ENCODE results near the gene RAP1GDS1.
A peak's percentile ranks its signal among the peaks of the same experiment; 100 is the strongest.
"Not testable (repeated sequence)": the region's sequence is repeated elsewhere in the genome, so short reads cannot be mapped to it uniquely, and the experiment has no call there.

Gene RAP1GDS1

DNA sequence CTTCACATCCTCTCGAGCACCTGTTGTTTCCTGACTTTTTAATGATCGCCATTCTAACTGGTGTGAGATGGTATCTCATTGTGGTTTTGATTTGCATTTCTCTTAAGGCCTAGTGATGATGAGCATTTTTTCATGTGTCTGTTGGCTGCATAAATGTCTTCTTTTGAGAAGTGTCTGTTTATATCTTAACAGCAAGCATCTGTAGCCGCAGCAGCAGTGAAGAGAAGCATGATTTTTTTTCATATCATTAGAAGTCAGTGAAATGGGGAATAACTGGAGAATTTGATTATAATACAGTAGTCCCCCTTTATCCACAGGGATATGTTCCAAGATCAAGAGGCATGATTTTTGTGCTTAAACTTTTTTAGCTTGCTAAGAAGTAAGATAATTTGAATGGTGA is 27.5 kb downstream of the RAP1GDS1 start:
- DNase-seq, result not testable (repeated sequence)

DNA sequence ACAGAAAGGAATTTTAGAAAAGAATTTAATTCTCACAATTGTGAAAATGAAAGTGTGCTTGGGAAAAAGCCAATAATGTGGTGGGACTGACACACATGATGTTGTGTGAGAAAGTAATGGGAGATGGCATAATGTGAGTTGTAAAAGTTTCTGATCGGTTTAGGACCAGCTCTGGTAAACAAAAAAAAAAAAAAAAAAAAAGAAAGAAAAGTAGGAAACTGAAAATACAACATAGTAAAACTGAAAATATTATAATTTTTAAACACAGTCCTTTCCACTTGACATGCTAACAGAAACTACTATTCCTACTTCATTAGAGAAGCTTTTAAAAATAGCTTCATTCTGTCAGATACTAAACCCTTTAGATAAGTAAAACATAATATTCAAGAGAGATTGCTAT is 28.2 kb downstream of the RAP1GDS1 start:
- no peak for DNase-seq

DNA sequence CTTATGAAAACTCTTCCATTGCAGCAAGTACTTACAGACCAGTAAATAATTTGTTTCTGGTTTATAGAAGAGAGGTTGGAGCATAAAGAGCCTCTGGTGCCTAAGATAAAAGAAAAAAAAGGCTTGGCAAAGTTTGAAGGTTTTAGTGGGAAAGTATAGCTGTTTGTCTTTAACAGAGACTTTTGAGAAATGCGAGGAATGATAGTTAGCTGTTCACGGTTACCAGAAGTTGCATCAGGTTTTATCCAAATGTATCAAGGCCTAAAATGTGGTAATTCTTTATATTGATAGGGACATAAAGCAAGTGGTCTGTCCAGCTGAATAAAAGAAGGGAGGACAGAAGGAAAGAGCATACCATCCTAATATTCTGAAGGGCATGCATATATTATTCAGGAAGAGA is 29.3 kb downstream of the RAP1GDS1 start:
- no peak for DNase-seq

DNA sequence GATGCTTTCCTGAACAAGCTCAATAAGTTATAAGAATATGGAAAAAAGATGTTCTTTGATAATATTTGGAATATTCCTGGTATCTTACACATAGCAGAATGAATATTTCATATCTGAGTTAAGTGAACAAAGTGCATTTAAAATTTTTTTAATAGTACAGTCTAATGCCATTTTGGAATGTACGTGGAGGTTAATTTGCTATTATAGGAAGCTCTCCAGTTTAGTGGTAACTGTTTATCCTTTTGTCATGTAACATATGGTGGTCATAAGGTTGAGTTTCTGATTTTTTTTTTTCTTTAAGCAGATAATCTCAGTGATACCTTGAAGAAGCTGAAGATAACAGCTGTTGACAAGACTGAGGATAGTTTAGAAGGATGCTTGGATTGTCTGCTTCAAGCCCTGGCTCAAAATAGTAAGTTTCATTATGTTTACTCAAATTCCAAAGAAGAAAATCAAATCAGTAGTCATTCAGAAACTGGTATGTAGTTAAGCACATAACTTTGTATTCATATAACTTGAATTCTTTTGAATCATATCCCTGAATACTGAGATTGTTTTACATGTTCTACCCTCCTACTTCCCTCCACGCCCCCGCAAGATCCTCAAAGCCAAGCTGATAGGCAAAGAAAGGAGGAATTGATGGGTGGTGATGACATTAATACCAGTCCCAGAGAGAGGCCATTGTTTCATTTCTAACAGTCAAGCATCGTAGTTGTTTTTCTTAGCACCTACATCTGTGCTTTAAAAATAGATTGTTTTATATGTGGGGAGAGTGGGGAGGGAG is 32.1 kb downstream of the RAP1GDS1 start:
- peak; percentile 49 for DNase-seq

DNA sequence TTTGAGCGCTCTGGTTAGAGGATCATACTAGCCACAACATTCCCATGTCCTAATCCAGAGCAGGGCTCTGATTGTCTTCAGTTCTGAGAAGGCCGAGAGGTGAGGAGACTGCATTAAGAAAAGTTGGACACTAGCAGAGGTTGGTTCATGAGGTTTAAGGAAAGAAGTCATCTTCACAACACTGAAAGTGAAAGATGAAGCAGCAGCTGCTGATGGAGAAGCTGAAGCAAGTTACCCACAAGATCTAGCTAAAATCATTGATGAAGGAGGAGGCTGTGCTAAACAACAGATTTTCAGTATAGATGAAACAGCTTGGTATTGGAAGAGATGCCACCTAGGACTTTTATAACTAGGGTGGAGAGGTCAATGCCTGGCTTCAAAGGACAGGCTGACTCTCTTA is 36.8 kb downstream of the RAP1GDS1 start:
- no peak for DNase-seq

DNA sequence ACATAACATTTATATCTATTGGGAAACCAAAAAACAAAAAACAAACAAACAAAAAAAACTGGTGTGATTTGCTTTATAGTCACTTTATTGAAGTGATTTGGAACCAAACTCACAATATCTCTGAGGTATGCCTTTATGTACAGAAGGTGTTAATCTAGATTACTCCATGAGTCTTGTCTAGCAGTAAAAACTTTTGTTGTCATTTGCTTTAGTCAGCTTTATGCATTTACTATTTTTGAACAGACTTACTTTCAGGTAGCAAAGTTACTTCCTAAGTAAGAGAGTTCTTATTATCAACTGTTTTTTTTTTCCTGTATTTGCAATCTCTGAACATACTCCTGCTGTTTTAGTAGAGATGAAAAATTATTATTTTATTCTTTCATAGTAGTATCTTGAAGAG is 39.5 kb downstream of the RAP1GDS1 start:
- DNase-seq, result no peak

DNA sequence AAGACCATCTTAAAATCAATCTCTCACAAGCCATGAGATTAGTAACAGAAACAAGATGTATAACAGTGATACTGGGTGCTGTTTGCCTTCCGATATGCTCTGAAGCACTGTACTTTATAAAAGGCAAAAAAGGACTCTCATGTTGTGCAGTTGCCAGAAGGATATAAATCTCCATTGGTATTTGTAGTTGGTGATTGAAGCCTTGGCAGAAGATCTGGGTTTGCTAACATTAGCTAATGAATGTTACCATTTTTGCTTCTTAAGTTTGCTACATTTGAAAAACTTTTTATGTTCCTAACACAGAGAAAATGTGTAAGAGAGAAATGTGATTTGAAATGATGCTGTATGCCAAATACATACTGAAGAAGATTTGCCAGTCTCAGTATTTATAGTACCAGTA is 44.4 kb downstream of the RAP1GDS1 start:
- no peak for DNase-seq

DNA sequence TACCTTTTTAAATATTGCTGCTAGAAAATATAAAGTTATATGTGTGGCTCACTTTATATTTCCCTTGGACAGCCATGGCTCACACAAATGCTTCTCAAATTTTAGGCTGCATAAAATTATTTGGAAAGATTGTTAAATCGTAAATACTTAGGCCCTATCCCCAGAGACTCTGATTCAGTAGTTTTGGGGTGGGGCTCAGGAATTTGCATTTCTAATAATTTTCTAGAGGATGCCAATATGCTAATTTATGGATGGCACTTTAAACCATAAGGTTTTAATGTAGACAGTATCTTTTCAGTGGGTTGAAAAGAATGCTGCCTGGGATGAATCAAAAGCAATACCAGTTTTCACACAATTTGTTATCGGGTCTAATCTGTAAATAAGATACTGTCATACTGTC is 49.7 kb downstream of the RAP1GDS1 start:
- no peak for DNase-seq

DNA sequence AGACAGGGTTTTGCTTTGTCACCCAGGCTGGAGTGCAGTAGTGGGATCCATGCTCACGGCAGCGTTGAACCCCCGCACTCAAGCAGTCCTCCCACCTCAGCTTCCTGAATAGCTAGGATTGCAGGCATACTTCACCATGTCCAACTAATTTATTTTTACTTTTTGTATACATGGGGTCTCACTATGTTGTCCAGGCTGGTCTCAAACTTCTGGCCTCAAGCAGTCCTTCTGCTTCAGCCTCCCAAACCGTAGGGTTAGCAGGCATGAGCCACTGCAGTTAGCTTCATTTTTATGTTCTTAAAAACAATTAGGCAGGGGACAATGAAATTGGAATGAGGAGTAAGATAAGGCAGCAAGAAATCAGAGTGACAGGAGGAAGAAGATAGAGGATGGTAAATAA is 50.5 kb downstream of the RAP1GDS1 start:
- DNase-seq, result no peak

DNA sequence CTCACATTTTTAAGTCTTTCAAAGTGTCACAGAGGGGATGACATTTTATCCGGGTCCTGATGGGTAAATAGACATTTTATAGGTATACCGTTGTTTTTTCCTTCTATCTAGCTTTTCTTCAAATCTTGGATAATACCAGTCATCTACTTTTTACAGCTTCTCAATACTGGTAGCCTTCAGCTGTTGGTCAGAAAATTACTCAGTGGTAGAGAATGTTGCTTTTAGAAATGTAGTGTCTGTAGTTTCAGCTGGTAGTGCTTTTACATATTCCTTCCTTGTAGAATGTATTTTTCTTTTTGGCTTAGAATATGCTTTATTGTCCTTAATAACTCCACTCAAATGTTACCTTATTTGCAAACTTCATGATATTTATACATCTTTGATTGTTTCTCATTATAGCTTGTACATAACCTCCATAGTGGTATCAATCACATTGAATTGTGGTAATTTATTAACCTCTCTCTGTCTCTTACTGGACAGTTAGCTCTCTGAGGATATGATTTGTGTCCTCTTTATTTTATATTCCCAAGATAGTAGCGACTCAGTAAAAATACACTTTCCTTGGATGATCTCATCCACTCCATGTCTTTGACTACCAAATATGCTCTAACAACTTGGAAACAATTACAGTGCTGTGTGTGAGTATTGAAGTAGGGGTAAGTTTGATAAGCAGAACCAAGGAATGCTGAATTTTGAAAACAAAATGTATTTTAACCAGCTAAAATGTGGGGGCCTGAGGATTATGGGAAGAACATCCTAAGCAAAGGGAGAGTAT is 53.8 kb downstream of the RAP1GDS1 start:
- DNase-seq, result no peak

DNA sequence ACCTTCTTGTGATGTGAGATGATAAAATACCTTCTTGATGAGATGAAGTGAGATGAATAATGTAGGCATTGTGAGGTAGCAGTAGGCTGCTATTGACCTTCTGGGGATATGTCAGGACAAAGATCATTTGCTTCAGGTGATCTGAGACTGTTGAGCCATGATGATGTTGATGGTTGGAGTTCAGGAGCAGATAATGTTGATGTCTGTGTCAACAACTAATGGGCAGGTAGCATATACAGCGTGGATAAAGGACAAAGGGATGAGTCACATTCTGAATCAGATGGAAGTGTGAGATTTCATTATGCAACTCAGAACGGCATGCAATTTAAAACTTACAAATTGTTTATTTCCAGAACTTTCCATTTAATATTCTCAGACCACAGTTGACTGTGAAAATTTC is 57.3 kb downstream of the RAP1GDS1 start:
- DNase-seq, result no peak

DNA sequence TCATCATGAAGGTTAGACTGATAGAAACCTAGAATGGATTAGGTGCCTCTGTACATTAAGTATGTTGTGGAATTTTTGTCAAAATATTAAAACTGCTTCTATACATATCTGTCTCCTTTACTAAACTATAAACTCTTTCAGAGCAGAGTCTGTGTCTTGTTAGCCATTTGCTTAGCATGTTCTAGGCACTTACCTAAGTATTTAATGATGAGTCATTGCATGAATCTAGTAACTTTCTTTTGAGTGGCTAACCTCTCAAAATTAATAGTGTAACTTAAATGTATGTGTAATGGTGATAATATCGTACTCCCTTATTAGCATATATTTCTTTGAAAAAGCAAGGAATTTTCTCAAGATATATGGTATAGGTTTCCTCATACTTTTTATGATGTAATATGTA is 57.8 kb downstream of the RAP1GDS1 start:
- DNase-seq, result no peak

DNA sequence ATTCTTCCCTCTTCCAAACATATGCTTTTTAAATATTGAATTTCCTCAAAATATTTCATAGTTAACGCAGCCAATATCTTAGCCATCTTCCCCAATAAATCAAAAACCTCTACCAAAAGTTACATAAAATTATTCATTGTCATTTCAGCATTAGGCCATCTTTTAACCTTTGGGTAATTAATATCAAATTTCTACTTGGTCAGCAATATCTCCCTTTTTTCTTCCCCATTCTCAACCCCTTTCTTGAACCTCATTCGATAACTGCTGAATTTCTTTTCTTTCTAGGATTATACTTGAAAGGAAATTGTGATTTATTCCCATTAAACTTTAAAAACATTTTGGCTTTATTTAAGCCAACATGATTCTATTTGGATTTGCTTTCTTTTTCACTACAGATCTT is 65.0 kb downstream of the RAP1GDS1 start:
- DNase-seq, result no peak

DNA sequence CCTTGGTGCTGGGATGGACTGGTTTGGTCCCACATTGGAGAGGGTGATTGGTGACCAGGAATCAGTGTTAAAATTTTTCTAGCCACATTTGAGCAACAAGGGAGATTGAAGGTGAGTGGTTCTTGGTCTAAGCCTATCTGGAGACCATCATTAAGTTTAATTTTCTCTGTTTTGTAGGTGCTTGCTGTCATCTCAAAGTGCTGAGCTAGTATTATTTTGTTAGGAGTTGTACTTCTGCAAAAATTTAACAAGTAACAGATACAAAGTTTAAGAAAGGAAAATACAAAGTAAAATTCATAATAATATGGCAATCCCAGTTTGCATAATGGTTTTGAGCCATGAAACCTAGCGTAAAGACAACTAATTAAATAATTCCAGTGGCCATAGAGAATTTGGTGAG is 66.5 kb downstream of the RAP1GDS1 start:
- DNase-seq, result no peak

DNA sequence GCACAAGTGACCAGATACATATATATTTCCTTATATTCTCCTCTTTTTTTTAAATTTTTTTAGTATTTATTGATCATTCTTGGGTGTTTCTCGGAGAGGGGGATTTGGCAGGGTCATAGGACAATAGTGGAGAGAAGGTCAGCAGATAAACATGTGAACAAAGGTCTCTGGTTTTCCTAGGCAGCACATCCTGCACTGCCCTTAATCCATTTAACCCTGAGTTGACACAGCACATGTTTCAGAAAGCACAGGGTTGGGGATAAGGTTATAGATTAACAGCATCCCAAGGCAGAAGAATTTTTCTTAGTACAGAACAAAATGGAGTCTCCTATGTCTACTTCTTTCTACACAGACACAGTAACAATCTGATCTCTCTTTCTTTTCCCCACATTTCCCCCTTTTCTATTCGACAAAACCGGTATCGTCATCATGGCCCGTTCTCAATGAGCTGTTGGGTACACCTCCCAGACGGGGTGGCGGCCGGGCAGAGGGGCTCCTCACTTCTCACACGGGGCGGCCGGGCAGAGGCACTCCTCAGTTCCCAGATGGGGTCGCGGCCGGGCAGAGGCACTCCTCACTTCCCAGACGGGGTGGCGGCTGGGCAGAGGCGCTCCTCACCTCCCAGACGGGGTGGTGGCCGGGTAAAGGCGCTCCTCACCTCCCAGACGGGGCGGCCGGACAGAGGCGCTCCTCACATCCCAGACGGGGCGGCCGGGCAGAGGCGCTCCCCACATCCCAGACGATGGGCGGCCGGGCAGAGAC is 68.9 kb downstream of the RAP1GDS1 start:
- not testable (repeated sequence) for DNase-seq

DNA sequence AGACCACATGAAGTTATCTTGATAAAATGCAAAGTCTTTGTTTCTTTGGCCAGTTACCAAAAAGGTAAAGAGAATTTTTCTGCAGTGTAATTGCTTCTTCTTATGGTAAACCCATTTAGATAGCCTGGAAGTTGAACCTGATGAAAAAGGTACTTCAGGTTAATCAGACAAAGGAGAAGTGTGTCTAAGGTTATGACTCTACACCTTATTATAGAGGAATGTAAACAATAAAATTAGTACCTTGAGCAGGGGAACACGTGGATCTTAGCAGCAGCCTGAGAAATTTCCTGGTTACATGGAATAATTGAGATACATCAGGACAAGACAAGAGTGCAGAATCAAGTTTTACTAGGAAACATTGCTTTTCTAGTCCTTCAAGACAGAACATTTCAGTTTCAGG is 70.8 kb downstream of the RAP1GDS1 start:
- DNase-seq, result no peak

DNA sequence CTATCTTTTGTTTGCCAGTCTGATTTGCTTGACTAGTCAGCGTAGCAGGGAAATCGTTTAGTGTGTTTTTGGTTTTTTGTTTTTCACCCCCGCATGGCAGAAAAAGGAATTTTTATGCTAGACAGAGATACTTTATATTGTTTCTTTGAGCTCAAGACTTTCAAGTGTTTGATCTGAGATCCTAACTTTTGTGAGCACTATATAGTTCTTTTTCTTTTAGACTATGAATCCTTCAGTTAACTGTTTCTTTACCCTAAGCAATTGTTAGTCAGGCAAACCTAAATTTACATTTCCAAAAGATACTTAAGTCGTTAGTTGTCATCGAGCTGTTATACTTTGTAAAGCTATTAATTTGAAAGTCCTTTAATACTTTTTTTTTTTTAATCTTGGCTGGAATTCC is 73.3 kb downstream of the RAP1GDS1 start:
- DNase-seq, result no peak

DNA sequence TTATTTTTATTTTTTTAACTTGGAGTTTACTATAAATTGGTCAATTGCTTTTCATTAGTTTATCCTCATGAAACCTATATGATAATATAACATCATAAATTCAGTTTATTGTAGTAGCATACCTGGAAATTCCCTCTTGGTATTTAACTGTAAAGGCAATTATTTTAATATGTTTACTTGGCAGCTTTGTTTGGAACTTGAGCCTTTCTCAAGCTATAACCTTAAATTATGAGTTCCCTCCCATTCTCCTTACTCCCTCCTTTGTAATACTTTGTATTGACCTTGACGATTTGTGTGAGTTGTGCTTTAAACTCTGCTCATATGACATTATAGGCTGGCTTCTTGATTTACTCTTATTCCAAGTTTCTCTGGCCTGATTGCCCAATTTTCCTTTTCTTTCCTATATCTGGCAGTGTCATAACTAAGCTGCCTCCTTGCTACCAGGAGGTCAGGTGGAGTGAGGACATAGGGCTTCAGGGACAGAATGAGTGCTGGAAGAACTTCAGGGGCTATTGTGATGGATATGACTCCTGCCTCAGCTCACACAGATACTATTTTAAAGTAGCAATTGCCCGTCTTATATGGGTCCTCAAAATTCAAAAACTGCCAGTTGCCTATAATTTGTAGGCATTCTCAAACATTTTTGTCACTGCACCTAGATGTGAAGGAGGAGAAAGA is 77.7 kb downstream of the RAP1GDS1 start:
- no peak for DNase-seq

DNA sequence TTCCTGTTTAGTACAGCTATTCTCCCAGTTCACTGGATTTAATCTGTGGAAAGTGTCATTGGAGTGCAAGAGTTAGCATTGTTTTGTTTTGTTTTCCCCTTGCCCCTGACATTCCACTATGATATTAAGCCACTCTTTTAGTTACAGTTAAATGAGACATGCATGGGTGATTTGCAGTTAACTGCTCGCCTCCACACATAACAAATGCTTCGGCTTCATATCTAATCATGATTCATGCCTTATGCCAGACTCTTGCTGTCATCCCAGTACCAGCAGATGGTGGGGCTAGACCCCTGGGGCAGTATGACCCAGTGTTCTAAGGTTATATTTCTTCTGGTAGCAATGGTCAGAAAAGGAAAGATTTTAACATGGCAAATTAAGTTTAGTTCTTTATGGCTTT is 80.1 kb downstream of the RAP1GDS1 start:
- no peak for DNase-seq

DNA sequence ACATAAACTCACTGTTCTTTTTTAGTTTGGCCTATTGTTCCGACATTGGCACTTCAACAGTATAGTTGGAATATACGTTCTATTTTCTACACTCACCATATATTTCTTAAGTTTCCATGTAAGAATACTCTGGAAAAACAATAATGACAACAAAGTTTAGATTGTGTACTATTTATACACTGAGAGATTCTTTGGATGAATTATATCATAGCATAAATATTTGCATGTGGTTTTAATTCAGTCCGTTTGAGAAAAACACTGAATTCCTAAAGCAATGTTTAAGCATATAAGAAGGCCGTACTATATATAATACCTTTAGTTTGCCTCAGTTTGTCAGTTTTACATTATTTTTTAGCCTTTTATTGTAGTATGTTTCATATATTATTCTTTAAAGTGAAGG is 82.4 kb downstream of the RAP1GDS1 start:
- no peak for DNase-seq

DNA sequence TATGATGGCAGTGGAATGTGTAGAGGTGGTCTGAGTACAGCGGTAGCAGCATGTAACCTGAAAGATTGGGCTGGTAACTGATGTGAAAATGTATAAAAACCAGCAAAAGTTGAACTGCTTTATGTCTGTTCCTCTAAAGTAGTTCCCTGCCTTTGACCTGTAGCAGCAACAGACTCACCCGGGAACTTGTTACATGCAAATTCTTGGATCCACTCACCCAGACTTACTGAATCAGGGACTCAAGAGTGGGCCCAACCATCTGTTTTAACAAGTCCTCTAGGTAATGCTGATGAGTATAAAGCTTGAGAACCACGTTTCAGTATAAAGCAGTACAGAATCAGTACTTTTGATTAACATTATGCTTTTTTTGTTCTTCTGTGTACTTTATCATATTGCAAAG is 84.7 kb downstream of the RAP1GDS1 start:
- no peak for DNase-seq

DNA sequence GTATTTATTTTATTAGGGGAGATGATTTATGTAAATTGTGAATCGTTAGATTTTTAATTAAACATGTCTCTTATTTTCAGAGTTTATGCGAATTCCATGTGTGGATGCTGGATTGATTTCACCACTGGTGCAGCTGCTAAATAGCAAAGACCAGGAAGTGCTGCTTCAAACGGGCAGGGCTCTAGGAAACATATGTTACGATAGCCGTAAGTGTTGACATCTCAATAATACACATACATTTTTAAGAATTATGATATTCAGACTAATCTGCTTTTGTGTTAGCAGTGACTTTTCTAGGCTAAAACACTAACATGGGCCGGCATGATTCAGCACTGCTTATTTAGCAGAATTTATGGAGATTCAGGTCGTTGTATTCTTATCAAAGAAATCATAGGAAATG is 91.2 kb downstream of the RAP1GDS1 start:
- DNase-seq, result no peak

DNA sequence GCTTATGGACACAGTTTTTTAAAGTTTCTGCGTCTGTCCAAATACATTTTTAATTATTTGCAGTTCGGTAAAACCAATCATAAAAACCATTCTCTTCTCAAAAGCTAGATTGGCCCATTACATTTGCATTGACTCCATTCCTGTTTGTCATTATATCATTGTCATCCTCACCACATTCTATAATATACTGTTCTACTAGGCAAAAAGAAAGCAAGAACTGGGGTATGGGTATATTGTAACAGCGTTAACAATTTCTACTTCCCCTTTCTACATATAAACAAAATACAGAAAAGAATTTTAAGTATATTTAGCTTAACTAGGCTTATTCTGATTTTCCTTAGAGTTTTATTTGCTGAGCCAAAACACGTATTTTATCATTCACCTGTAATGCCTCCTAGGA is 91.8 kb downstream of the RAP1GDS1 start:
- no peak for DNase-seq

All from activated CD4-positive, alpha-beta T cell treated with anti-CD3 and anti-CD28 coated beads for 48 hours (primary cell).